SU-DHL-6 (cell line): ENCODE data around the gene MAPK14.
A peak's percentile ranks its signal among the peaks of the same experiment; 100 is the strongest.

Source experiments
- EZH2phosphoT487 ChIP-seq: fragments of 200-600 bp; sonication (generic), shearing (Covaris generic); conservative IDR thresholded peaks from 2 replicates; pipeline ENCODE4 v1.6.1; 2018; ENCODE audit warnings: mild to moderate bottlenecking, antibody characterized with exemption, low read length, moderate library complexity, mixed read lengths
- TF ChIP-seq, protein P1 (sequence below): fragments of 200-600 bp; sonication (generic); IDR thresholded peaks from one replicate; pipeline ENCODE4 v1.5.1; 2017; ENCODE audit warnings: antibody characterized with exemption, mild to moderate bottlenecking, low read length, moderate library complexity; ENCODE audit not compliant: insufficient read depth, poor library complexity, severe bottlenecking

DNA sequence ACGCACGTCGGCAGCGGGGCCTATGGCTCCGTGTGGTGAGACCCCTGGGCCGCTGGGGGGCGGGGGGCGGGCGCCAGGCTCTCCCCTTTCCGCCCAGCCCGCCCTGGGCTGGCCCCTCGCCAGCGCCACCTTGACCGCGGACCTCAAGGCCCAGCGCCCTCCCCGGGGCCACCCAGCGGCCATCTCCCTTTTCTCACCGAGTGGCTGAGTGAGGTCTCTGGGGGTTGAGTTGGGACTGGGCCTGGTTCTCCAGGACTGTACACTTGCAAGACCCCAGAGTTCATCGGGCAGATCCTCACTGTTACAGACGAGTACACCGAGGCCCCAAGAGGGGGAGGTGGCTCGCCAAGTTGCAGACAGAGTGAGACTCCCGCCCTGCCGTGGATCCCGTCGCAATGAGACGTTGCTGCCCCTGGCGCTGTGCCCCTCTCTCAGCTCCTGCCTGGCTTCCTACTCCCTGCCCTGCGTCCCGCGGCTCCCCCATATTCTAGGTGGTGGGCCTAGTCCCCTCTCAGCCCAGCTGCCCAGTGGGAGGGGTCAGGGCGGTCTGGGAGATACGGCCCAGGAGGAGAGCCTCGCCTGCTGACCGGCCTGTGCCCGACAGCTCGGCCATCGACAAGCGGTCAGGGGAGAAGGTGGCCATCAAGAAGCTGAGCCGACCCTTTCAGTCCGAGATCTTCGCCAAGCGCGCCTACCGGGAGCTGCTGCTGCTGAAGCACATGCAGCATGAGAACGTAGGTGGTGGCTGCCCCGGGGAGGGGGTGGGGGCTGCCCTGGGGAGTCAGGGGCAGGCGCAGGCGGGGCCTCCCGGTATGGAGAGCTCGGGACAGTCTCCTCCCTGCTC is 103.3 kb downstream of the MAPK14 start:
- TF ChIP-seq, protein P1, sequence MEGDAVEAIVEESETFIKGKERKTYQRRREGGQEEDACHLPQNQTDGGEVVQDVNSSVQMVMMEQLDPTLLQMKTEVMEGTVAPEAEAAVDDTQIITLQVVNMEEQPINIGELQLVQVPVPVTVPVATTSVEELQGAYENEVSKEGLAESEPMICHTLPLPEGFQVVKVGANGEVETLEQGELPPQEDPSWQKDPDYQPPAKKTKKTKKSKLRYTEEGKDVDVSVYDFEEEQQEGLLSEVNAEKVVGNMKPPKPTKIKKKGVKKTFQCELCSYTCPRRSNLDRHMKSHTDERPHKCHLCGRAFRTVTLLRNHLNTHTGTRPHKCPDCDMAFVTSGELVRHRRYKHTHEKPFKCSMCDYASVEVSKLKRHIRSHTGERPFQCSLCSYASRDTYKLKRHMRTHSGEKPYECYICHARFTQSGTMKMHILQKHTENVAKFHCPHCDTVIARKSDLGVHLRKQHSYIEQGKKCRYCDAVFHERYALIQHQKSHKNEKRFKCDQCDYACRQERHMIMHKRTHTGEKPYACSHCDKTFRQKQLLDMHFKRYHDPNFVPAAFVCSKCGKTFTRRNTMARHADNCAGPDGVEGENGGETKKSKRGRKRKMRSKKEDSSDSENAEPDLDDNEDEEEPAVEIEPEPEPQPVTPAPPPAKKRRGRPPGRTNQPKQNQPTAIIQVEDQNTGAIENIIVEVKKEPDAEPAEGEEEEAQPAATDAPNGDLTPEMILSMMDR, result peak; percentile 12
- TF ChIP-seq EZH2phosphoT487, result no peak
